Thoracic aorta (tissue), 2 donors: ENCODE data around the gene KAZALD1. TPM values are rescaled to one million over a fixed set of nuclear protein-coding genes. Genes with fewer than 3 reads are reported as not detected.

ENCODE experiments used
- ATAC-seq: fragments of 150-250 bp; one replicate; pipeline ENCODE4 v1.8.0; 2017; ENCODE audit warnings: low read depth; ENCODE audit not compliant: insufficient number of reproducible peaks, low FRiP score
- DNase-seq: peaks from one replicate; pipeline ENCODE4 v3.0.0-alpha.2; 2020; ENCODE audit warnings: low spot score
- H3K27ac ChIP-seq, 2 donors: fragments of 200-600 bp; sonication (generic); 1 replicate in 1 of 2; 2 replicates in 1 of 2; pipeline ENCODE4 v1.5.1; 2016; ENCODE audit warnings: mild to moderate bottlenecking in 2 of 2, moderate library complexity in 2 of 2
- H3K27me3 ChIP-seq: fragments of 200-600 bp; sonication (generic); replicated peaks from 2 replicates; pipeline ENCODE4 v1.6.0; 2016; ENCODE audit warnings: mild to moderate bottlenecking; ENCODE audit not compliant: insufficient read depth
- H3K36me3 ChIP-seq: fragments of 200-600 bp; sonication (generic); one replicate; pipeline ENCODE4 v1.5.1; 2016
- H3K4me1 ChIP-seq, 2 donors: fragments of 200-600 bp; sonication (generic); 1 replicate in 1 of 2; 2 replicates in 1 of 2; pipeline versions ENCODE4 v1.5.1 to v1.6.0; 2016; ENCODE audit warnings: low read depth in 2 of 2, mild to moderate bottlenecking in 1 of 2; ENCODE audit not compliant: control insufficient read depth in 1 of 2
- H3K4me3 ChIP-seq: fragments of 200-600 bp; sonication (generic); 2 replicates; pipeline ENCODE4 v1.5.1; 2016; ENCODE audit warnings: mild to moderate bottlenecking
- H3K9me3 ChIP-seq: fragments of 200-600 bp; sonication (generic); 2 replicates; pipeline ENCODE4 v1.5.1; 2016
- total RNA-seq, 2 donors: library from RNA; depleted of rRNA; stranded (reverse); fragments of >200 nt; gene quantifications; one replicate each; pipeline versions ENCODE4 v1.1.0 to v1.2.3, GENCODE V29; 2016
- TF ChIP-seq, protein P1 (sequence below): fragments of 200-600 bp; sonication (generic); IDR thresholded peaks from one replicate; pipeline ENCODE4 v1.5.1; 2019; ENCODE audit warnings: antibody characterized with exemption

KAZALD1 gene, protein sequence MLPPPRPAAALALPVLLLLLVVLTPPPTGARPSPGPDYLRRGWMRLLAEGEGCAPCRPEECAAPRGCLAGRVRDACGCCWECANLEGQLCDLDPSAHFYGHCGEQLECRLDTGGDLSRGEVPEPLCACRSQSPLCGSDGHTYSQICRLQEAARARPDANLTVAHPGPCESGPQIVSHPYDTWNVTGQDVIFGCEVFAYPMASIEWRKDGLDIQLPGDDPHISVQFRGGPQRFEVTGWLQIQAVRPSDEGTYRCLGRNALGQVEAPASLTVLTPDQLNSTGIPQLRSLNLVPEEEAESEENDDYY
- total RNA-seq, result 10 to 100 TPM; 30.0 to 34.1 TPM

DNA sequence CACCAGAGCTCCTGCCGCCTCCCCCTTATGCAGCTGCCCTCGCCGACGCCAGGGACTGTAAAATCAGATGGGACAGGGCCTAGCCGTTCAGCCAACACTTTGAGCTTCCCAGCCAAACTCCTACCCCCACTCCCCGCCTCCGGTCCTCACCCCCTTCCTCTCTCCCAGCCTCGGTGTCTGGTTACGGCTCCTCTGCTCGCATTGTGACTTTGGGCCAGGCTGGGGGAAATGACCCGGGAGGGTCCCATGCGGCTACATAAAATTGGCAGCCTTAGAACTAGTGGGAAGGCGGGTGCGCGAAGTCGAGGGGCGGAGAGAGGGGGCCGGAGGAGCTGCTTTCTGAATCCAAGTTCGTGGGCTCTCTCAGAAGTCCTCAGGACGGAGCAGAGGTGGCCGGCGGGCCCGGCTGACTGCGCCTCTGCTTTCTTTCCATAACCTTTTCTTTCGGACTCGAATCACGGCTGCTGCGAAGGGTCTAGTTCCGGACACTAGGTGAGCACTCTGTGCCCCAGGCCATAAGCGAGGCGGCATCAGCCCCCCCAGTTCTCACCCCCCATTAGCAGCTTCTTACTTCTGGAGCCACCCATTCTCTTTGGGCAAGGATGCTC lies at the start of gene KAZALD1:
KAZALD1 (plus strand) TSS at position 366 of the 608 bp plus-strand sequence. CDS start 604 bp downstream, outside the sequence.
- H3K9me3 ChIP-seq, result no peaks in the 10 kb centered on the region
- H3K4me3 ChIP-seq, result peak within 1 kb of the TSS; percentile 90
- peaks cover 20 to 48% of the 10 kb centered on the region in 2 donors for H3K4me1 ChIP-seq
- H3K36me3 ChIP-seq, result no peaks in the 10 kb centered on the region
- TF ChIP-seq, protein P1, sequence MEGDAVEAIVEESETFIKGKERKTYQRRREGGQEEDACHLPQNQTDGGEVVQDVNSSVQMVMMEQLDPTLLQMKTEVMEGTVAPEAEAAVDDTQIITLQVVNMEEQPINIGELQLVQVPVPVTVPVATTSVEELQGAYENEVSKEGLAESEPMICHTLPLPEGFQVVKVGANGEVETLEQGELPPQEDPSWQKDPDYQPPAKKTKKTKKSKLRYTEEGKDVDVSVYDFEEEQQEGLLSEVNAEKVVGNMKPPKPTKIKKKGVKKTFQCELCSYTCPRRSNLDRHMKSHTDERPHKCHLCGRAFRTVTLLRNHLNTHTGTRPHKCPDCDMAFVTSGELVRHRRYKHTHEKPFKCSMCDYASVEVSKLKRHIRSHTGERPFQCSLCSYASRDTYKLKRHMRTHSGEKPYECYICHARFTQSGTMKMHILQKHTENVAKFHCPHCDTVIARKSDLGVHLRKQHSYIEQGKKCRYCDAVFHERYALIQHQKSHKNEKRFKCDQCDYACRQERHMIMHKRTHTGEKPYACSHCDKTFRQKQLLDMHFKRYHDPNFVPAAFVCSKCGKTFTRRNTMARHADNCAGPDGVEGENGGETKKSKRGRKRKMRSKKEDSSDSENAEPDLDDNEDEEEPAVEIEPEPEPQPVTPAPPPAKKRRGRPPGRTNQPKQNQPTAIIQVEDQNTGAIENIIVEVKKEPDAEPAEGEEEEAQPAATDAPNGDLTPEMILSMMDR, result no peak
- peak within 1 kb of the TSS; percentile 98 to 99 for H3K27ac ChIP-seq
- H3K27me3 ChIP-seq, result no peaks in the 10 kb centered on the region
- DNase-seq, result no peak
- peak; percentile 14 for ATAC-seq

DNA sequence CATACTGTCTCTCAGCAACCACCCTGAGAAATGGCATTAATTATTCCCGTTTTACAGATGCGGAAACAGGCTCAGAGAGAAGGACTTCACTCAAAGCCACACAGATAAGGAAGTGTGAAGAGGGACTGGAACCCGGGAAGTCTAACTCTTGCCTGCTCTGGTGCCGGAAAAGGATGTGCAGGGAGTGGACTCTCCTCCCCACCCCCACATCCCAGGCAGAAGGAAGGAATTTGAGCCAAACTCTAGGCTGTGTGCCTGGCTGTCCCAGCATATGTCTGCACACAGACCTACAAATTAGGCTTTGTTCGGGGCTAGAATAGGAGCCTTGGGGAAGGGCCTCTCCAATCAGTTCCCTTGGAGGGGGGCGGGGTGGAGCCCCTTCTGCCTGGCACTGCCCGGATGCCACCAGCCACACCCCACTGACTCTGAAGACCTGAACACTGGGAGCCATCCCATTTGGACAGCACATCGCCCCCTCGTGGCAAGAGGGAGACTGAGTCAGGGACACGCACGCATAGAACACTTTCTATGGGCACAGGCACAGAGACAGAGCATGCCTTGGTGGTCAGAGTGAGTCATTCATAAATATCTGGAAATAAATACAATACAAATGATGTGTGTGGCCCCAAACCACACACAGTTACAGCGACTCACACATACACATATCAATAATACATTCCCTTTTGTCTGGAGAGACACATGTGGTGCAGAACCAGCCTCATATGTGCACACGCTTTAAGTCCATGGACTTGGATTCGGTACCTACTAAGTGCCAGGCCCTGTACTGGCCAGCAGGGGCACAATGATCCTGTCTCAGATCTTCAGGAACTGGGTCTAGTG lies 49.0 kb upstream of the KAZALD1 start:
- peak; percentile 65 for DNase-seq
- peak overlapping the region; percentile 0 to 14 for H3K27ac ChIP-seq

DNA sequence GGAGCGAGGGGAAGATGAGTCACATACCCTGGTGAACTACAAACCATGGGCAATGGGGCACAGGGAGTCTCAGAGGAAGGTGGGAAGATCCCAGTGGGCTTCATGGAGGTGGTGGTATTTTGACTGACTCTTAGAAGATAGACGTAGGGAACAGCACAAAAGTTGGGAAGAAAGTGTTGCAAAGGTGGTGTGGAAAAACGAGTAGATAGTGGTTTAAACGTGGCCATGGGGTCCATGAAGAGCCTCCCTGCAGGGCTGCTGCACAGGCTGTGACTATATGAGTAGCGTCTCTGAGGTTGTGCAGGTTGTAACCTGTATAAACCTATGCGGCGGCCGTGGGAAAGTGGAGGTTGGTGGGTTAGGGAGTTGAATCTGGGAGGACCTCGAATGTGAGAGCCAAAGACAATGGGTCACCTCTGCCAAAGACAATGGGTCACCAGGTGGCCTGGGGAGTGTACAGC lies 48.4 kb upstream of the KAZALD1 start:
- ATAC-seq, result no peak
- H3K4me3 ChIP-seq, result no peak overlapping the region
- H3K27ac ChIP-seq, result peak overlapping the region; percentile 0 to 14
- peaks cover 0 to 22% of the 10 kb centered on the region in 2 donors for H3K4me1 ChIP-seq
- no peak for DNase-seq
- H3K36me3 ChIP-seq, result no peaks in the 10 kb centered on the region
- no peaks in the 10 kb centered on the region for H3K27me3 ChIP-seq
- no peaks in the 10 kb centered on the region for H3K9me3 ChIP-seq
- TF ChIP-seq, protein P1, result no peak

More for the DNA sequence above, 49.0 kb upstream of the KAZALD1 start:
- peaks cover 0 to 28% of the 10 kb centered on the region in 2 donors for H3K4me1 ChIP-seq
- H3K27me3 ChIP-seq, result no peaks in the 10 kb centered on the region
- H3K4me3 ChIP-seq, result peak overlapping the region; percentile 24
- TF ChIP-seq, protein P1, result peak; percentile 94
- peak; percentile 67 for ATAC-seq
- no peaks in the 10 kb centered on the region for H3K36me3 ChIP-seq
- H3K9me3 ChIP-seq, result no peaks in the 10 kb centered on the region

DNA sequence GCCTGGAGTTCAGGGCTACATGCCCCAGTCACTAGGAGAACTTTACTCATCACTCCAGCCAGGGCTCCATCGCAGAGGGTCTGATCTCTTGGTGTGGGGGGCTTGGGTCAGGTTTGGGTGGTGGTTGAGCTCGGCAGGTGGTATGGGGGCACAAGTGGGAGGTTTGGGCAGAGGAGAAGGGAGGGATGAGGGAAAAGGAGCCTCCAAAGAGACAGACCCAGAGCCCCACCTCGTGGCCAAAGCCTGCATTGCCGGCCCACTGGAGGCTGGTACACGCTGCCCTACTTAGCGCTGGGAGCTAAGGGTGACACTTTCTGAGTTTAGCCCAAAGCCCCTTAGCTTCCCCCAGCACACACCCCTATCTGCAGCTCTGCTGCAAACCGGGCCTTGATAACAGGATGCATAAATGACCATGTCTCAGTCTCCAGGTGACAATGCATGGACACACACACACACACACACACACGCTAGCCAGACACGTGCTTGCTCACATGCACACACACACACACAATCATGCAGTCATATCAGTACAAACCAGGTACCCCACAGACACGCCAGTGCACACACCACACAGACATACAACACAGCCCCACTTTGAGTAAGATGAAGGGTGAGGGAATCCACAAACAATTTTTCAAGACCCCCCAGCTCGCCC lies 47.4 kb upstream of the KAZALD1 start:
- H3K9me3 ChIP-seq, result no peaks in the 10 kb centered on the region
- peaks cover 0 to 19% of the 10 kb centered on the region in 2 donors for H3K4me1 ChIP-seq
- ATAC-seq (peak; percentile 34), DNase-seq (peak; percentile 51)
- H3K4me3 ChIP-seq, result no peak overlapping the region
- H3K36me3 ChIP-seq, result no peaks in the 10 kb centered on the region
- TF ChIP-seq, protein P1, result peak; percentile 91
- no peak overlapping the region for H3K27ac ChIP-seq
- H3K27me3 ChIP-seq, result no peaks in the 10 kb centered on the region
